K562 treated with DMSO at 1 percent for 4 hours (cell line): ENCODE results near the gene BTNL3. TPM values are rescaled to one million over a fixed set of nuclear protein-coding genes. Genes with fewer than 3 reads are reported as not detected.

Experiments
- total RNA-seq: library from RNA; unstranded; fragments of 300-600 nt; gene quantifications from 2 replicates; pipeline ENCODE4 v1.2.3, GENCODE V29; 2022; ENCODE audit not compliant: insufficient read depth

The BTNL3 gene, protein sequence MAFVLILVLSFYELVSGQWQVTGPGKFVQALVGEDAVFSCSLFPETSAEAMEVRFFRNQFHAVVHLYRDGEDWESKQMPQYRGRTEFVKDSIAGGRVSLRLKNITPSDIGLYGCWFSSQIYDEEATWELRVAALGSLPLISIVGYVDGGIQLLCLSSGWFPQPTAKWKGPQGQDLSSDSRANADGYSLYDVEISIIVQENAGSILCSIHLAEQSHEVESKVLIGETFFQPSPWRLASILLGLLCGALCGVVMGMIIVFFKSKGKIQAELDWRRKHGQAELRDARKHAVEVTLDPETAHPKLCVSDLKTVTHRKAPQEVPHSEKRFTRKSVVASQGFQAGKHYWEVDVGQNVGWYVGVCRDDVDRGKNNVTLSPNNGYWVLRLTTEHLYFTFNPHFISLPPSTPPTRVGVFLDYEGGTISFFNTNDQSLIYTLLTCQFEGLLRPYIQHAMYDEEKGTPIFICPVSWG
- not detected in 2 replicates for total RNA-seq

DNA sequence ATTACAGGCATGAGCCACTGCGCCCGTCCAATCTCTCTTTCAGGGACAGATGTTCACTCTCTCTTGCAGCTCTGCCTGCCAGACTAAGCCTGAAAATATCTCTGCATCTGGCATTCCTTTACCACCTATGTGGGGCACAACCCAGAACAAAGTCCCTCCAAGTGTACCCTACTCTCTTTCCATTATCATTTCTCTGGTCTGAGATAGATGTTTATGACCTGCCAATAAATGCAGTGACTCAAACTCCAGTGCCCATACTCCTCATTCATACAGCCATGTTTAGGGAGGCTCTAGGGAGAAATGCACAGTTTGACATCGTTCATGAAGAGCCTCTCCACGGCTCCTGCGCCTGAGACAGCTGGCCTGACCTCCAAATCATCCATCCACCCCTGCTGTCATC, at the start of gene BTNL3:
TSS of gene BTNL3 (plus strand) at position 255 of the 400 bp plus-strand sequence. CDS start 183 bp downstream, outside the sequence.

GRCh38 chr5:181039931-181040630, 51.4 kb downstream of the BTNL3 start, which contains the start of gene BTNL9:
Gene BTNL9, plus strand, starts transcription at chr5:181040266. Its CDS starts 5,224 bp downstream, at chr5:181045490.

Other genes with a start within 250 kb of the BTNL3 start
- gene OR2Y1, start 248.8 kb upstream of the BTNL3 start, total RNA-seq = not detected in 2 replicates
- gene MGAT1, start 186.0 kb upstream of the BTNL3 start, total RNA-seq = 111 and 122 TPM in 2 replicates
- gene ZFP62, start 127.6 kb upstream of the BTNL3 start, total RNA-seq = 6.6 and 10.2 TPM in 2 replicates
- not detected in 2 replicates for gene BTNL8, start 89.7 kb upstream of the BTNL3 start, total RNA-seq
- gene BTNL9, start 51.4 kb downstream of the BTNL3 start, total RNA-seq = 20.1 and 25.1 TPM in 2 replicates
- gene OR2V1, start 142.3 kb downstream of the BTNL3 start, total RNA-seq = not detected in 2 replicates
- not detected in 2 replicates for gene OR2V2, start 158.7 kb downstream of the BTNL3 start, total RNA-seq
- gene TRIM7, start 216.3 kb downstream of the BTNL3 start, total RNA-seq = 3.5 and 5.0 TPM in 2 replicates
- gene TRIM41, start 234.4 kb downstream of the BTNL3 start, total RNA-seq = 14.6 and 20.6 TPM in 2 replicates